Measurements from ENCODE around the gene IL19.

IL19 gene

GRCh38 chr1:206770531-206771337, at the start of gene IL19:
Gene IL19 (plus strand): TSS chr1:206770773. CDS start chr1:206836663, 65,890 bp downstream.
- Histone ChIP-seq H3K36me3 (ENCODE audit: insufficient read depth, low read length) (no peaks in the 10 kb centered on the region), H3K4me1 (ENCODE audit: insufficient read depth, low read length) (peaks cover 87% of the 10 kb centered on the region), H3K27me3 (ENCODE audit: insufficient read depth, low read length, poor library complexity) (no peaks in the 10 kb centered on the region)

GRCh38 chr1:206721454-206721853, 49.1 kb upstream of the IL19 start:
- Histone ChIP-seq H3K9ac (ENCODE audit: low read depth, low read length) (no peak overlapping the region), H3K4me3 (ENCODE audit: low read depth in 1 of 2, low read length in 2 of 2) (no peak overlapping the region), H3K27ac (ENCODE audit: low read length) (no peak overlapping the region), H3K79me2 (ENCODE audit: insufficient read depth, low read length) (peaks cover 28% of the 10 kb centered on the region), H3K9me3 (ENCODE audit: insufficient read depth, low read length, severe bottlenecking) (no peaks in the 10 kb centered on the region), H3K4me1 (ENCODE audit: insufficient read depth, low read length) (peaks cover 11% of the 10 kb centered on the region), H3K4me2 (ENCODE audit: insufficient read depth, low read length) (no peak overlapping the region), H3K36me3 (ENCODE audit: insufficient read depth, low read length) (no peaks in the 10 kb centered on the region), H3K27me3 (ENCODE audit: insufficient read depth, low read length, poor library complexity) (no peaks in the 10 kb centered on the region), H2AFZ (ENCODE audit: low read depth, low read length) (no peak overlapping the region), H4K20me1 (ENCODE audit: insufficient read depth, low read length) (peaks cover 11% of the 10 kb centered on the region; the same call in 1 of the 2 replicates)
- TF ChIP-seq EZH2 (IDR thresholded peaks at IDR 0.05; ENCODE audit: borderline replicate concordance, low read depth, low read length, severe bottlenecking) (no peak), CTCF (IDR thresholded peaks at IDR 0.05; ENCODE audit: borderline replicate concordance, extremely low read depth, low read length, poor library complexity, severe bottlenecking) (no peak)
- DNase-seq (no peak), ATAC-seq (ENCODE audit: insufficient read depth, low read depth) (no peak)

More at GRCh38 chr1:206770531-206771337, at the start of gene IL19:
- H2AFZ ChIP-seq (ENCODE audit: low read depth, low read length) = peak within 1 kb of the TSS; percentile 40
- H4K20me1 ChIP-seq (ENCODE audit: insufficient read depth, low read length) = no peaks in the 10 kb centered on the region
- H3K27ac ChIP-seq (ENCODE audit: low read length) = peak within 1 kb of the TSS; percentile 77
- TF ChIP-seq EZH2 (IDR thresholded peaks at IDR 0.05; ENCODE audit: borderline replicate concordance, low read depth, low read length, severe bottlenecking) (no peak), CTCF (IDR thresholded peaks at IDR 0.05; ENCODE audit: borderline replicate concordance, extremely low read depth, low read length, poor library complexity, severe bottlenecking) (no peak)
- H3K9ac ChIP-seq (ENCODE audit: low read depth, low read length) = peak within 1 kb of the TSS; percentile 41
- peak within 1 kb of the TSS; percentile 33 for H3K4me2 ChIP-seq (ENCODE audit: insufficient read depth, low read length)
- peak within 1 kb of the TSS in 1 of 2 experiments; percentile 4; a peak in 1 of 4 replicates for H3K4me3 ChIP-seq (ENCODE audit: low read depth in 1 of 2, low read length in 2 of 2)
- H3K79me2 ChIP-seq (ENCODE audit: insufficient read depth, low read length) = no peaks in the 10 kb centered on the region
- ATAC-seq (ENCODE audit: insufficient read depth, low read depth) (no peak), DNase-seq (no peak)
- H3K9me3 ChIP-seq (ENCODE audit: insufficient read depth, low read length, severe bottlenecking) = no peaks in the 10 kb centered on the region

GRCh38 chr1:206722751-206723461, 47.7 kb upstream of the IL19 start:
- Histone ChIP-seq H4K20me1 (ENCODE audit: insufficient read depth, low read length) (peaks cover 15% of the 10 kb centered on the region; the same call in 1 of the 2 replicates), H3K27me3 (ENCODE audit: insufficient read depth, low read length, poor library complexity) (no peaks in the 10 kb centered on the region), H3K79me2 (ENCODE audit: insufficient read depth, low read length) (peaks cover 33% of the 10 kb centered on the region), H3K27ac (ENCODE audit: low read length) (no peak overlapping the region), H3K9ac (ENCODE audit: low read depth, low read length) (no peak overlapping the region), H2AFZ (ENCODE audit: low read depth, low read length) (no peak overlapping the region), H3K4me2 (ENCODE audit: insufficient read depth, low read length) (no peak overlapping the region), H3K9me3 (ENCODE audit: insufficient read depth, low read length, severe bottlenecking) (no peaks in the 10 kb centered on the region), H3K4me1 (ENCODE audit: insufficient read depth, low read length) (peaks cover 9% of the 10 kb centered on the region), H3K36me3 (ENCODE audit: insufficient read depth, low read length) (no peaks in the 10 kb centered on the region), H3K4me3 (ENCODE audit: low read depth in 1 of 2, low read length in 2 of 2) (no peak overlapping the region)
- no peak for TF ChIP-seq CTCF (IDR thresholded peaks at IDR 0.05; ENCODE audit: borderline replicate concordance, extremely low read depth, low read length, poor library complexity, severe bottlenecking)
- no peak for TF ChIP-seq EZH2 (IDR thresholded peaks at IDR 0.05; ENCODE audit: borderline replicate concordance, low read depth, low read length, severe bottlenecking)
- ATAC-seq (ENCODE audit: insufficient read depth, low read depth) (no peak), DNase-seq (no peak)
